HEK293 (cell line): Measurements from ENCODE around the gene MVB12B.

Source experiments
- EGR2 ChIP-seq: fragments of 450-650 bp; formaldehyde crosslinking; IDR thresholded peaks from 2 replicates; pipeline ENCODE4 v1.5.1; 2016; ENCODE audit warnings: low read depth, missing biosample characterization, missing genetic modification characterization
- MYNN ChIP-seq: fragments of 450-650 bp; formaldehyde crosslinking; IDR thresholded peaks from 2 replicates; pipeline ENCODE4 v1.5.1; 2016; ENCODE audit warnings: missing biosample characterization, missing genetic modification characterization, borderline replicate concordance
- ZNF391 ChIP-seq: fragments of 450-650 bp; formaldehyde crosslinking; IDR thresholded peaks from 2 replicates; pipeline ENCODE4 v1.5.1; 2016; ENCODE audit warnings: low read depth, missing biosample characterization, missing genetic modification characterization, borderline replicate concordance
- ZNF548 ChIP-seq: fragments of 450-650 bp; formaldehyde crosslinking; IDR thresholded peaks from 2 replicates; pipeline ENCODE4 v1.5.1; 2016; ENCODE audit warnings: missing biosample characterization, missing genetic modification characterization
- ZNF707 ChIP-seq: fragments of 450-650 bp; formaldehyde crosslinking; IDR thresholded peaks from 2 replicates; pipeline ENCODE4 v1.5.1; 2016; ENCODE audit warnings: missing biosample characterization, missing genetic modification characterization

GRCh38 chr9:126490214-126490631 is 163.6 kb downstream of the MVB12B start:
- TF ChIP-seq MYNN (tag by site-specific recombination) (no peak), EGR2 (tag by site-specific recombination) (no peak), ZNF548 (tag by site-specific recombination) (no peak), ZNF707 (tag by site-specific recombination) (no peak), ZNF391 (tag by site-specific recombination) (no peak)
